Keratinocyte (primary cell): ENCODE measurements around the gene MED4.

ENCODE experiments used
- EZH2 ChIP-seq: IDR thresholded peaks from one replicate; pipeline ENCODE4 v1.6.1; 2012; ENCODE audit warnings: inconsistent platforms, mild to moderate bottlenecking, low read length, moderate library complexity
- TF ChIP-seq, protein P1 (sequence below), 3 experiments: IDR thresholded peaks in 1 of 3; conservative IDR thresholded peaks in 1 of 3; optimal IDR thresholded peaks in 1 of 3; 2 replicates in 2 of 3; 3 replicates in 1 of 3; pipeline versions ENCODE3 to v1.5.1; 2011; ENCODE audit warnings: low read length in 3 of 3, mild to moderate bottlenecking in 3 of 3, moderate library complexity in 2 of 3, control low read depth in 1 of 3, inconsistent platforms in 1 of 3; ENCODE audit not compliant: insufficient read depth in 2 of 3; ENCODE audit errors: extremely low read depth in 1 of 3

DNA sequence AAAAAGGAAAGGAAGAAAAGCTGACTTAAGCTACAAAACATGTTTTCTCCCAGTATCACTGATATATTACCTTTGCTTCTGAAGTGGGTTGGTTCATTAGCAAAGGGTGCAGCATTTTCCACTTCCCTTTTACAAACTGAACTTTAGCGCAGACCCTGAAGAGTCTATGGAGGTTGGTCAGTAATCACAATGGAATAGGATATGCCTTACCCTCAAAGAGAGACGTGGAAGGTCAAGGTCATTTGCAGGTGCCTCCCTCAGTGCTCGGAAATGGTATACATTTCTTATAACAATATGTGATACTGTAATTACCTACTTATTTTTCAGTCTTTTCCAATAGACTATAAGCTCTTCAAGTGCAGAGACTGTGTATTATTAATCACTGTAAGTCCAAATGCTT, 21.9 kb upstream of the MED4 start:
- TF ChIP-seq, protein P1, sequence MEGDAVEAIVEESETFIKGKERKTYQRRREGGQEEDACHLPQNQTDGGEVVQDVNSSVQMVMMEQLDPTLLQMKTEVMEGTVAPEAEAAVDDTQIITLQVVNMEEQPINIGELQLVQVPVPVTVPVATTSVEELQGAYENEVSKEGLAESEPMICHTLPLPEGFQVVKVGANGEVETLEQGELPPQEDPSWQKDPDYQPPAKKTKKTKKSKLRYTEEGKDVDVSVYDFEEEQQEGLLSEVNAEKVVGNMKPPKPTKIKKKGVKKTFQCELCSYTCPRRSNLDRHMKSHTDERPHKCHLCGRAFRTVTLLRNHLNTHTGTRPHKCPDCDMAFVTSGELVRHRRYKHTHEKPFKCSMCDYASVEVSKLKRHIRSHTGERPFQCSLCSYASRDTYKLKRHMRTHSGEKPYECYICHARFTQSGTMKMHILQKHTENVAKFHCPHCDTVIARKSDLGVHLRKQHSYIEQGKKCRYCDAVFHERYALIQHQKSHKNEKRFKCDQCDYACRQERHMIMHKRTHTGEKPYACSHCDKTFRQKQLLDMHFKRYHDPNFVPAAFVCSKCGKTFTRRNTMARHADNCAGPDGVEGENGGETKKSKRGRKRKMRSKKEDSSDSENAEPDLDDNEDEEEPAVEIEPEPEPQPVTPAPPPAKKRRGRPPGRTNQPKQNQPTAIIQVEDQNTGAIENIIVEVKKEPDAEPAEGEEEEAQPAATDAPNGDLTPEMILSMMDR (optimal IDR thresholded peaks at IDR 0.05 in 1 of 3, IDR thresholded peaks at IDR 0.05 in 1 of 3, conservative IDR thresholded peaks at IDR 0.05 in 1 of 3; ENCODE audit: extremely low read depth in 1 of 3, insufficient read depth in 2 of 3, low read length in 3 of 3) = no peak
- no peak for TF ChIP-seq EZH2
